Motor neuron (in vitro differentiated cells): ENCODE measurements around the gene USP1. TPM values are rescaled to one million over a fixed set of nuclear protein-coding genes. Genes with fewer than 3 reads are reported as not detected.

ENCODE experiments used
- ATAC-seq, 8 experiments: fragments of 200-7000 bp; cut with Tn5 transposase; replicated peaks in 6 of 8; 2 replicates each; pipeline ENCODE4 v1.8.0; 2021; ENCODE audit warnings: mild to moderate bottlenecking in 8 of 8, moderate library complexity in 8 of 8
- H3K27ac ChIP-seq, 2 donors: fragments of 250-450 bp; sonication (Bioruptor Pico); 2 replicates each; pipeline ENCODE4 v1.9.0; 2021; ENCODE audit warnings: antibody characterized with exemption in 2 of 2, mild to moderate bottlenecking in 2 of 2, moderate library complexity in 1 of 2
- H3K4me1 ChIP-seq, 2 donors: fragments of 250-450 bp; sonication (Bioruptor Pico); replicated peaks in 1 of 2; 2 replicates each; pipeline ENCODE4 v1.6.1; 2021; ENCODE audit warnings: antibody characterized with exemption in 2 of 2, mild to moderate bottlenecking in 2 of 2, moderate library complexity in 1 of 2
- H3K4me3 ChIP-seq, 5 donors: fragments of 250-450 bp; sonication (Bioruptor Pico); 2 replicates each; pipeline ENCODE4 v1.9.0; 2021; ENCODE audit warnings: antibody characterized with exemption in 5 of 5, mild to moderate bottlenecking in 5 of 5, moderate library complexity in 4 of 5
- WGBS, 10 experiments: fragments of 450-650 bp; shearing (Covaris generic); methylation state at CpG; one replicate each; pipeline ENCODE4 v1.0.0; 2022; 5-methylcytosine and 5-hydroxymethylcytosine counted together
- in situ Hi-C, 9 experiments: fragments of 400-800 bp; cut with MboI; loops; one replicate each; pipeline ENCODE4 v1.15.0; 2021; ENCODE audit warnings: low sequenced_read_pairs in 9 of 9, low pct_unique_long_range_greater_than_20kb in 2 of 9; ENCODE audit not compliant: unreplicated experiment in 9 of 9
- total RNA-seq, 8 experiments: library from RNA; unstranded; fragments of 300-600 nt; gene quantifications; 2 replicates each; pipeline versions ENCODE4 v1.2.3 to v1.2.4, GENCODE V29; 2022

Gene USP1
- total RNA-seq, 8 experiments from 2014 or later: 8.9 to 81.5 (median 29.2) TPM

- 80 to 100% (median 93%) methylated on average over 1 to 2 of the region's 2 CpGs; no CpG with 5 or more reads in 3 of the 10 experiments for WGBS, 10 experiments
- no peak for ATAC-seq
- in situ Hi-C loops: loop anchor here in 8 of 9 experiments (5.0 to 25.0 kb wide), 4 partner anchors 228 to 243 kb away; no protein-coding TSS in a partner anchor
- Histone ChIP-seq H3K4me3 (no peak overlapping the region), H3K4me1 (no peaks in the 10 kb centered on the region), H3K27ac (no peak overlapping the region)
These were observed 31.6 kb upstream of the USP1 start for GRCh38 chr1:62405247-62405646.

GRCh38 chr1:62406576-62406975, 30.3 kb upstream of the USP1 start:
- in situ Hi-C loops: loop anchor here in 8 of 9 experiments (5.0 to 25.0 kb wide), 4 partner anchors 229 to 244 kb away; no protein-coding TSS in a partner anchor
- no peaks in the 10 kb centered on the region for H3K4me1 ChIP-seq
- ATAC-seq: no peak
- H3K4me3 ChIP-seq: no peak overlapping the region
- H3K27ac ChIP-seq: no peak overlapping the region
- WGBS, 10 experiments: 29 to 100% (median 77%) methylated on average over 1 to 3 of the region's 3 CpGs; no CpG with 5 or more reads in 5 of the 10 experiments

GRCh38 chr1:62407398-62408009, 29.3 kb upstream of the USP1 start:
- 20 to 80% (median 65%) methylated on average over 3 to 12 of the region's 12 CpGs; no CpG with 5 or more reads in 1 of the 10 experiments for whole genome bisulfite sequencing, 10 experiments
- no peak overlapping the region for H3K4me3 ChIP-seq
- in situ Hi-C loops: loop anchor here in 8 of 9 experiments (5.0 to 25.0 kb wide), 4 partner anchors 230 to 245 kb away; no protein-coding TSS in a partner anchor
- ATAC-seq: peak; percentile 50 to 72 (median 61)
- H3K27ac ChIP-seq: no peak overlapping the region
- H3K4me1 ChIP-seq: no peaks in the 10 kb centered on the region

GRCh38 chr1:62415687-62416086, 21.2 kb upstream of the USP1 start:
- no peaks in the 10 kb centered on the region for H3K4me1 ChIP-seq
- no peak for ATAC-seq
- in situ Hi-C loops: loop anchor here in 1 of 9 experiments (25.0 kb wide), 1 partner anchor 253 kb away; no protein-coding TSS in a partner anchor
- WGBS, 10 experiments: 79 to 100% (median 94%) methylated on average over 3 to 8 of the region's 8 CpGs
- H3K27ac ChIP-seq: no peak overlapping the region
- no peak overlapping the region for H3K4me3 ChIP-seq

- 0 to 100% (median 65%) methylated on average over 1 to 2 of the region's 2 CpGs; no CpG with 5 or more reads in 2 of the 10 experiments for WGBS, 10 experiments
- no peaks in the 10 kb centered on the region for H3K4me1 ChIP-seq
- H3K27ac ChIP-seq: no peak overlapping the region
- ATAC-seq: peak in 4 of 8 experiments; percentile 17 to 76 (median 52)
- in situ Hi-C loops: loop anchor here in 1 of 9 experiments (25.0 kb wide), 1 partner anchor 255 kb away; no protein-coding TSS in a partner anchor
- no peak overlapping the region for H3K4me3 ChIP-seq
These were observed 19.4 kb upstream of the USP1 start for GRCh38 chr1:62417351-62417999.

GRCh38 chr1:62420214-62420613, 16.6 kb upstream of the USP1 start:
- 56 to 100% (median 67%) methylated on average over 1 of the region's 1 CpG; no CpG with 5 or more reads in 1 of the 10 experiments for WGBS, 10 experiments
- peaks cover 3 to 4% of the 10 kb centered on the region in 2 donors for H3K4me1 ChIP-seq
- ATAC-seq: no peak
- no peak overlapping the region for H3K27ac ChIP-seq
- in situ Hi-C loops: loop anchor here in 1 of 9 experiments (25.0 kb wide), 1 partner anchor 258 kb away; no protein-coding TSS in a partner anchor
- H3K4me3 ChIP-seq: no peak overlapping the region

GRCh38 chr1:62423580-62424242, 13.1 kb upstream of the USP1 start:
- Histone ChIP-seq H3K4me1 (peaks cover 3 to 4% of the 10 kb centered on the region in 2 donors), H3K27ac (no peak overlapping the region), H3K4me3 (no peak overlapping the region)
- WGBS, 10 experiments: 90 to 100% (median 94%) methylated on average over 3 to 14 of the region's 14 CpGs; no CpG with 5 or more reads in 1 of the 10 experiments
- in situ Hi-C loops: loop anchor here in 1 of 9 experiments (25.0 kb wide), 1 partner anchor 261 kb away; no protein-coding TSS in a partner anchor
- ATAC-seq: peak in 1 of 8 experiments; percentile 31

GRCh38 chr1:62424411-62424810, 12.4 kb upstream of the USP1 start:
- in situ Hi-C loops: loop anchor here in 1 of 9 experiments (25.0 kb wide), 1 partner anchor 262 kb away; no protein-coding TSS in a partner anchor

GRCh38 chr1:62425041-62425440, 11.8 kb upstream of the USP1 start:
- WGBS, 10 experiments: 52 to 97% (median 71%) methylated on average over 3 to 5 of the region's 5 CpGs; no CpG with 5 or more reads in 1 of the 10 experiments

More at GRCh38 chr1:62424411-62424810, 12.4 kb upstream of the USP1 start:
- Histone ChIP-seq H3K4me3 (no peak overlapping the region), H3K27ac (no peak overlapping the region), H3K4me1 (peaks cover 3 to 4% of the 10 kb centered on the region in 2 donors)
- peak in 3 of 8 experiments; percentile 19 to 79 (median 72) for ATAC-seq
- 13 to 100% (median 40%) methylated on average over 2 to 4 of the region's 4 CpGs; no CpG with 5 or more reads in 3 of the 10 experiments for WGBS, 10 experiments

GRCh38 chr1:62426237-62426636, 10.6 kb upstream of the USP1 start:
- peaks cover 3 to 4% of the 10 kb centered on the region in 2 donors for H3K4me1 ChIP-seq
- H3K4me3 ChIP-seq: no peak overlapping the region
- H3K27ac ChIP-seq: no peak overlapping the region
- WGBS, 10 experiments: 16 to 100% (median 80%) methylated on average over 1 to 3 of the region's 3 CpGs
- peak in 3 of 8 experiments; percentile 20 to 75 (median 48) for ATAC-seq
- in situ Hi-C loops: no loop called here

More at GRCh38 chr1:62425041-62425440, 11.8 kb upstream of the USP1 start:
- no peak overlapping the region for H3K27ac ChIP-seq
- peaks cover 3 to 4% of the 10 kb centered on the region in 2 donors for H3K4me1 ChIP-seq
- ATAC-seq: peak in 3 of 8 experiments; percentile 34 to 40 (median 39)
- in situ Hi-C loops: no loop called here
- H3K4me3 ChIP-seq: no peak overlapping the region

GRCh38 chr1:62426794-62427193, 10.1 kb upstream of the USP1 start:
- 86 to 100% (median 100%) methylated on average over 1 of the region's 1 CpG; no CpG with 5 or more reads in 1 of the 10 experiments for WGBS, 10 experiments
- no peak for ATAC-seq

GRCh38 chr1:62428351-62428750, 8.5 kb upstream of the USP1 start:
- Histone ChIP-seq H3K27ac (no peak overlapping the region), H3K4me3 (no peak overlapping the region), H3K4me1 (peaks cover 3 to 4% of the 10 kb centered on the region in 2 donors)
- peak in 3 of 8 experiments; percentile 35 to 72 (median 69) for ATAC-seq
- WGBS, 10 experiments: 6 to 100% (median 68%) methylated on average over 1 to 4 of the region's 4 CpGs; no CpG with 5 or more reads in 1 of the 10 experiments
- in situ Hi-C loops: no loop called here

More at GRCh38 chr1:62426794-62427193, 10.1 kb upstream of the USP1 start:
- Histone ChIP-seq H3K27ac (no peak overlapping the region), H3K4me1 (peaks cover 3 to 4% of the 10 kb centered on the region in 2 donors), H3K4me3 (no peak overlapping the region)
- in situ Hi-C loops: no loop called here
